GM21423 (cell line): Measurements from ENCODE around the gene PFKFB1.

Source experiments
- ATAC-seq: cut with Tn5 transposase; IDR thresholded peaks from one replicate; pipeline ENCODE4 v1.9.1; 2021; ENCODE audit warnings: mild to moderate bottlenecking, moderate library complexity; ENCODE audit not compliant: unreplicated experiment

PFKFB1 gene

GRCh38 chrX:54928876-54929275 is 65.1 kb downstream of the PFKFB1 start:
- ATAC-seq = no peak

GRCh38 chrX:54926978-54927377 is 67.0 kb downstream of the PFKFB1 start:
- ATAC-seq = no peak

GRCh38 chrX:54923376-54923775 is 70.6 kb downstream of the PFKFB1 start:
- ATAC-seq = no peak

- ATAC-seq = no peak
Observed at GRCh38 chrX:54922547-54922946, 71.4 kb downstream of the PFKFB1 start.

- peak; percentile 64 for ATAC-seq
Observed at GRCh38 chrX:54921427-54922021, 72.5 kb downstream of the PFKFB1 start.

- ATAC-seq = peak; percentile 40
Observed at GRCh38 chrX:54920610-54921426, 73.2 kb downstream of the PFKFB1 start, which contains the start of gene TRO. Gene TRO, plus strand, starts transcription at chrX:54920824. Its CDS starts 1,423 bp downstream, at chrX:54922247.

GRCh38 chrX:54909941-54910340 is 84.0 kb downstream of the PFKFB1 start:
- no peak for ATAC-seq

- no peak for ATAC-seq
Observed at GRCh38 chrX:54894159-54894558, 99.8 kb downstream of the PFKFB1 start.

GRCh38 chrX:54891573-54891972 is 102.4 kb downstream of the PFKFB1 start:
- ATAC-seq = no peak

GRCh38 chrX:54885740-54886139 is 108.2 kb downstream of the PFKFB1 start:
- no peak for ATAC-seq
